Thyroid gland (tissue), 4 donors: ENCODE results near the gene VASP. TPM values are rescaled to one million over a fixed set of nuclear protein-coding genes. Genes with fewer than 3 reads are reported as not detected.

Experiments
- DNase-seq, 2 donors: peaks; one replicate each; pipeline ENCODE4 v3.0.0-alpha.2; 2019
- H3K27ac ChIP-seq, 3 donors: fragments of 200-600 bp; sonication (generic); 1 replicate in 2 of 3; 2 replicates in 1 of 3; pipeline ENCODE4 v1.5.1; 2016 to 2019; ENCODE audit warnings: mild to moderate bottlenecking in 1 of 3, moderate library complexity in 1 of 3
- H3K27me3 ChIP-seq: fragments of 200-600 bp; sonication (generic); one replicate; pipeline ENCODE4 v1.5.1; 2019
- H3K36me3 ChIP-seq, 2 donors: fragments of 200-600 bp; sonication (generic); one replicate each; pipeline ENCODE4 v1.5.1; 2016 to 2019
- H3K4me1 ChIP-seq, 2 donors: fragments of 200-600 bp; sonication (generic); one replicate each; pipeline ENCODE4 v1.5.1; 2017 to 2019
- H3K4me3 ChIP-seq, 3 donors: fragments of 200-600 bp; sonication (generic); replicated peaks in 1 of 3; 1 replicate in 2 of 3; 2 replicates in 1 of 3; pipeline ENCODE4 v1.5.1; 2016; ENCODE audit warnings: mild to moderate bottlenecking in 1 of 3
- H3K9me3 ChIP-seq: fragments of 200-600 bp; sonication (generic); one replicate; pipeline ENCODE4 v1.5.1; 2017
- POLR2A ChIP-seq, 2 donors: fragments of 450-650 bp; IDR thresholded peaks; one replicate each; pipeline ENCODE4 v1.6.1; 2017; ENCODE audit warnings: antibody characterized with exemption in 2 of 2, mild to moderate bottlenecking in 2 of 2, moderate library complexity in 1 of 2
- WGBS, 2 donors: methylation state at CpG; one replicate each; pipeline ENCODE4 v1.1.5; 2017; 5-methylcytosine and 5-hydroxymethylcytosine counted together
- intact Hi-C: fragments of 100-400 bp; cut with DNase I; formaldehyde crosslinking; loops from one replicate; pipeline ENCODE4 v1.15.1; 2023
- total RNA-seq, 4 donors: library from RNA; depleted of rRNA; stranded (reverse); fragments of >200 nt; gene quantifications; one replicate each; pipeline ENCODE4 v1.2.3, GENCODE V29; 2016
- TF ChIP-seq, protein P1 (sequence below), 6 experiments: fragments of 200-600 bp in 3 of 6; fragments of 450-650 bp in 3 of 6; sonication (generic) in 3 of 6; IDR thresholded peaks; one replicate each; pipeline ENCODE4 v1.5.1; 2016 to 2019; ENCODE audit warnings: antibody characterized with exemption in 6 of 6, mild to moderate bottlenecking in 2 of 6, inconsistent platforms in 1 of 6, moderate library complexity in 1 of 6

Gene VASP
- total RNA-seq, 4 donors from 2014 or later = 34.3 to 50.8 (median 45.1) TPM

DNA sequence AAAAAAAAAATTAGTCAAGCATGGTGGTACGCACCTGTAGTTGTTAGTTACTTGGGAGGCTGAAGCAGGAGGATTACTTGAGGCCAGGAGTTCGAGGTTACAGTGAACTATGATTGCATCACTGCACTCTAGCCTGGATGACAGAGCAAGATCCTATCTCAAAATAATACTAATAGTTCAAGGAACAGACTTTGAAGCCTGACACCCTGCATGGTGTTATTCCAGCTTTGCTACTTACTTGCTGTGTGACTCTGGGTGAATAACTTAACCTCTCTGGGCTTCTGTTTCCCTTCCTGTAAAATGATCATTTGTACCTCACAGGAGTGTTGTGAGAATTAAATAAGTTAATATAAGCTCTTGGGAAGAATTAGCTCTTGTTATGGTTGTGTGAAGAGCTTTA is 43.0 kb upstream of the VASP start:
- TF ChIP-seq POLR2A (IDR thresholded peaks at IDR 0.05) = no peak
- TF ChIP-seq, protein P1, sequence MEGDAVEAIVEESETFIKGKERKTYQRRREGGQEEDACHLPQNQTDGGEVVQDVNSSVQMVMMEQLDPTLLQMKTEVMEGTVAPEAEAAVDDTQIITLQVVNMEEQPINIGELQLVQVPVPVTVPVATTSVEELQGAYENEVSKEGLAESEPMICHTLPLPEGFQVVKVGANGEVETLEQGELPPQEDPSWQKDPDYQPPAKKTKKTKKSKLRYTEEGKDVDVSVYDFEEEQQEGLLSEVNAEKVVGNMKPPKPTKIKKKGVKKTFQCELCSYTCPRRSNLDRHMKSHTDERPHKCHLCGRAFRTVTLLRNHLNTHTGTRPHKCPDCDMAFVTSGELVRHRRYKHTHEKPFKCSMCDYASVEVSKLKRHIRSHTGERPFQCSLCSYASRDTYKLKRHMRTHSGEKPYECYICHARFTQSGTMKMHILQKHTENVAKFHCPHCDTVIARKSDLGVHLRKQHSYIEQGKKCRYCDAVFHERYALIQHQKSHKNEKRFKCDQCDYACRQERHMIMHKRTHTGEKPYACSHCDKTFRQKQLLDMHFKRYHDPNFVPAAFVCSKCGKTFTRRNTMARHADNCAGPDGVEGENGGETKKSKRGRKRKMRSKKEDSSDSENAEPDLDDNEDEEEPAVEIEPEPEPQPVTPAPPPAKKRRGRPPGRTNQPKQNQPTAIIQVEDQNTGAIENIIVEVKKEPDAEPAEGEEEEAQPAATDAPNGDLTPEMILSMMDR (IDR thresholded peaks at IDR 0.05) = no peak
- no peaks in the 10 kb centered on the region for H3K9me3 ChIP-seq
- H3K36me3 ChIP-seq = no peaks in the 10 kb centered on the region
- DNase-seq = no peak
- no peak overlapping the region for H3K4me3 ChIP-seq
- H3K4me1 ChIP-seq = peaks cover 11 to 15% of the 10 kb centered on the region in 2 donors
- 87 to 88% methylated on average over 2 of the region's 2 CpGs for WGBS, 2 donors
- H3K27me3 ChIP-seq = no peaks in the 10 kb centered on the region
- intact Hi-C loops = no loop called here
- H3K27ac ChIP-seq = no peak overlapping the region

DNA sequence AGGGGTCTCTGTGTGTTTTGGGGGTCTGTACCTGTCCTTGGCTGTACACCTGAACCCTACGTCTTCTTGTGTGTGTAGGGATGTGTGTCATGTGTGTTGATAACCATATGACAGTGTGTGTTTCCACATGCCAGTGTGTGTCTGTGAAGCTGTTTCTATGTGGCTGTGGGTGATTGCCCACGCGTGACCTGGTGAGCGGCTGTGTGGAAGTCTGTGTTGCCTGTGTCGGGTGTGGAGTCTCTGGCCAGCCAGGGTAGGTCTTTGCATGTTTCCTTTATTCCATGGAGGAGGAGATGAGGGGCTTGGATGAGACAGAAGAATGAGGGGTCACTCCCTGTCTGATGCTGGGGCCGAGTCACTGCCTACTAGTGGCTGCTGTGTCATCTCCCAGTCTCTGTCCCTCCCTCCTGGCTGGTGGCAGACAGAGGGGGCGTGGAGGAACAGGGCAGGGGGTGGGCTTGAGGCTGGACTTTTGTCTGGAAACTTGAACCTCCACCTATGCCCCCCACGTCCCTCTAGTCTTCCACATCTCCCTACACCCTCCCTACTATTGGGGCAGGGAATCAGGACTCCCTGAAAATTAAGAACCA is 42.3 kb upstream of the VASP start:
- Histone ChIP-seq H3K27ac (no peak overlapping the region), H3K27me3 (no peaks in the 10 kb centered on the region), H3K4me3 (no peak overlapping the region), H3K4me1 (peaks cover 13 to 16% of the 10 kb centered on the region in 2 donors), H3K9me3 (no peaks in the 10 kb centered on the region), H3K36me3 (no peaks in the 10 kb centered on the region)
- no peak for DNase-seq
- TF ChIP-seq POLR2A (IDR thresholded peaks at IDR 0.05) = no peak
- TF ChIP-seq, protein P1 (IDR thresholded peaks at IDR 0.05) = no peak
- WGBS, 2 donors = 49 to 58% methylated on average over 8 of the region's 8 CpGs
- intact Hi-C loops = no loop called here

DNA sequence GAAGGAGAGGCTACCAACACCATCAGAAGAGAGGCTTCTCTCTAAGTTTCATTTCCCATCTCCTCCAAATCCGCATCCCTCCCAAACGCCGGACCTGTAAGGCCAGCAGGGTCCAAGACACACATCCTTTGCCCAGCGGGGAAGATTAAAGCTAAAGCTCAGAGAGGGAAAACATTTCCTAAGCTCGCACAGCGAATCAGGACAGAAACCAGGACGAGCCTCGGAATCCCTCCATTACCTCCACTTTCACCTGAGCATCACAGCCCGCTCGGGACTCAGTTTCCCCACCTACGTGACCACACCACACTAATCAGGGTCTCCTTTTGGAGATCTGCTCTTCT is 40.2 kb upstream of the VASP start:
- Histone ChIP-seq H3K27me3 (no peaks in the 10 kb centered on the region), H3K4me3 (peak overlapping the region in 1 of 3 donors; percentile 53), H3K4me1 (peaks cover 18 to 21% of the 10 kb centered on the region in 2 donors), H3K36me3 (no peaks in the 10 kb centered on the region), H3K27ac (peak overlapping the region in 2 of 3 donors; percentile 94 to 98), H3K9me3 (no peaks in the 10 kb centered on the region)
- TF ChIP-seq POLR2A (IDR thresholded peaks at IDR 0.05) = no peak
- TF ChIP-seq, protein P1 (IDR thresholded peaks at IDR 0.05) = no peak
- no peak for DNase-seq
- WGBS, 2 donors = 0% methylated on average over 11 of the region's 11 CpGs
- intact Hi-C loops = no loop called here

DNA sequence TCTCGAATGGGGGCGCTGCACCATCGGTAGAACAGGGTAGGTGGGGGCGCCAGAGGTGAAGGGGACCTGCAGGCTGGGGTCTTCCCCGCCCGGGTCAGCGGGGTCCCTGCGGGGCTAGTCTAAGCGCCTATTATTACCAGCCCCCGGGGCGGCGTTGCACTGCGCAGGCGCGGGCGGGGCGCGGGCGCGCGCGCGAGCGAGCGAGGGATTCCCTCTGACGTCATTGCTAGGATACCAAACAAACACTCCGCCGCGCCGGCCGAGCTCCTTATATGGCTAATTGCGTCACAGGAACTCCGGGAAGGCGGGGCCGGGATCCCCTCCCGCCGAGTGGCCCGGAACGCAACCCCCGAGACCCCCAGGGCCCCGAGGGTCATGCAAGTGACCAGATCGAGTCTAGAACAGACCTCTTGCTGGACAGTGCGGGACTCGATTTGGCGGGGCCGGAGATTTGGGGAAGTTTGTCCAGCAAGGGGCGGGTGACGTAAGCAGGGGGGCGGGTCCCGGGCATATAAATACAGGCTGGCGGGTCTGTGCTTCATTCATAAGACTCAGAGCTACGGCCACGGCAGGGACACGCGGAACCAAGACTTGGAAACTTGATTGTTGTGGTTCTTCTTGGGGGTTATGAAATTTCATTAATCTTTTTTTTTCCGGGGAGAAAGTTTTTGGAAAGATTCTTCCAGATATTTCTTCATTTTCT is 39.7 kb upstream of the VASP start, which contains the start of gene FOSB:
Gene FOSB (plus strand): TSS at position 541 of the 703 bp plus-strand sequence. CDS start 591 bp downstream, outside the sequence.
- intact Hi-C loops = no loop called here
- H3K27me3 ChIP-seq = no peaks in the 10 kb centered on the region
- peak; percentile 67 to 81 for TF ChIP-seq POLR2A (IDR thresholded peaks at IDR 0.05)
- TF ChIP-seq, protein P1 (IDR thresholded peaks at IDR 0.05) = no peak
- DNase-seq = peak; percentile 93
- H3K4me1 ChIP-seq = peaks cover 18 to 27% of the 10 kb centered on the region in 2 donors
- 0 to 1% methylated on average over 23 to 29 of the region's 56 CpGs for WGBS, 2 donors
- peak within 1 kb of the TSS; percentile 28 to 53 (median 34) for H3K4me3 ChIP-seq
- peak within 1 kb of the TSS; percentile 94 to 98 (median 95) for H3K27ac ChIP-seq
- no peaks in the 10 kb centered on the region for H3K9me3 ChIP-seq
- H3K36me3 ChIP-seq = no peaks in the 10 kb centered on the region

DNA sequence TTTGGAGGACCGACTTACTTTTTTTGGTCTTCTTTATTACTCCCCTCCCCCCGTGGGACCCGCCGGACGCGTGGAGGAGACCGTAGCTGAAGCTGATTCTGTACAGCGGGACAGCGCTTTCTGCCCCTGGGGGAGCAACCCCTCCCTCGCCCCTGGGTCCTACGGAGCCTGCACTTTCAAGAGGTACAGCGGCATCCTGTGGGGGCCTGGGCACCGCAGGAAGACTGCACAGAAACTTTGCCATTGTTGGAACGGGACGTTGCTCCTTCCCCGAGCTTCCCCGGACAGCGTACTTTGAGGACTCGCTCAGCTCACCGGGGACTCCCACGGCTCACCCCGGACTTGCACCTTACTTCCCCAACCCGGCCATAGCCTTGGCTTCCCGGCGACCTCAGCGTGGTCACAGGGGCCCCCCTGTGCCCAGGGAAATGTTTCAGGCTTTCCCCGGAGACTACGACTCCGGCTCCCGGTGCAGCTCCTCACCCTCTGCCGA is 39.1 kb upstream of the VASP start:
- no peaks in the 10 kb centered on the region for H3K9me3 ChIP-seq
- H3K36me3 ChIP-seq = no peaks in the 10 kb centered on the region
- no peak for TF ChIP-seq POLR2A (IDR thresholded peaks at IDR 0.05)
- TF ChIP-seq, protein P1 (IDR thresholded peaks at IDR 0.05) = peak in 1 of 6 experiments; percentile 4
- WGBS, 2 donors = 0 to 1% methylated on average over 20 to 27 of the region's 31 CpGs
- DNase-seq = peak; percentile 41 to 51
- peak overlapping the region; percentile 94 to 98 (median 95) for H3K27ac ChIP-seq
- peaks cover 18 to 33% of the 10 kb centered on the region in 2 donors for H3K4me1 ChIP-seq
- peak overlapping the region in 2 of 3 donors; percentile 28 to 53 for H3K4me3 ChIP-seq
- intact Hi-C loops = no loop called here
- H3K27me3 ChIP-seq = no peaks in the 10 kb centered on the region
